Activated CD4-positive, alpha-beta T cell treated with anti-CD3 and anti-CD28 coated beads for 4 hours (primary cell): ENCODE data around the gene APCDD1.

ENCODE experiments used
- DNase-seq, 2 donors: peaks; one replicate each; pipeline ENCODE4 v3.0.0-alpha.2; 2020

Gene APCDD1

DNA sequence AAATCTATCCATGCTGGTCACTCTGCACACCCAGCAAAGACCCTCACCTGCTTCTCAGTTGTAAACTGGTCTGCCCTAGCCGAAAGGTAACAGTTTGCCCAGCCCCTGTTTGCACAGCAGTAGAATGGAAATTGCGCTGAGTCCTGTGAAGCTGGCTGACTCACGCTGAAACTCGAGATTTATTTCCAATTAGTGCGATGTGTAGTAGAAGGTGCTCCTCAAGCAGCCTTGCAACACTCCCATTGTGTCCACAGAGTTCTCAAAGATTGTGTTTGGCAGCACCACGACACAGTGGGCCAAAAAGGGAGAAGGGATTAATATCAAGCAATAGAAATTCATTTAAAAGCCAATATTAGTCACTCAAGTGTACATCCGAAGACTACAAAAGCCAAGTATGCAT is 21.7 kb upstream of the APCDD1 start:
- no peak for DNase-seq

DNA sequence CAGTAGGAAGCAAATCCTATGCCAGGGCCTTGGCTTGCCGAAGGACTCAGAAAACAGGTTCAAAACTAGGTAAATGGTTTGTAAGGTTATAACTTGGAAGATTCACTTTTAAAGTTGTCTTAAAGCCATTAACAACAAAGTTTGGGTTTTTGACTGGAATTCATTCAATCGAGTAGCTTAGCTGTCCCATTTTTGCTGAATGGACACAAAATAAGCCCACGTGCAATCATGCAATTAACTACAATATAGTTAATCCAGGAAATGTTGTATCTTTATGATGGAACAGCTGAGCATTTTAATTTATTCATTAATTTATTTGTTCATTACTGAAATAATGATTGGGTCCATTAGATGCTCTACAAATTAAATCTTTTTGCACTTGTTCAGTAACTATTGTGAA is 18.3 kb upstream of the APCDD1 start:
- DNase-seq = no peak

DNA sequence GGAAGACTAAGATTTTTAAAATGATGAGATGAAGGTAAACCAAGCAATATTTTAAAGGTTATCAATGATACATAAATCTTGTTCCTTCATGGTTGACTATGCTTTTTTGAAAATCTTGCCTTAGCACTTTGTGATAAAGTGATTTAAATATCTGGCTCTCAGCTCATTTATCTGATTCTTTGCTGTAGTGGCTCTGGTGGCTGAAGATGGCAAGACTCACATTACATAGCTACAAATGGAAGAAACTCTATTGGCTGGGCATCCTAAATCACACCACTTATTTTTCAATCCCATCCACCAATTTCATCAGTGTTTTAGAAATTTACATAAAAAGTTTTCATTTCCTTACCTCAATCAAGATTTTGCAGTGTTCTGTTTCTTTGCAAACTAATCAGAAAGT is 16.6 kb upstream of the APCDD1 start:
- no peak for DNase-seq

DNA sequence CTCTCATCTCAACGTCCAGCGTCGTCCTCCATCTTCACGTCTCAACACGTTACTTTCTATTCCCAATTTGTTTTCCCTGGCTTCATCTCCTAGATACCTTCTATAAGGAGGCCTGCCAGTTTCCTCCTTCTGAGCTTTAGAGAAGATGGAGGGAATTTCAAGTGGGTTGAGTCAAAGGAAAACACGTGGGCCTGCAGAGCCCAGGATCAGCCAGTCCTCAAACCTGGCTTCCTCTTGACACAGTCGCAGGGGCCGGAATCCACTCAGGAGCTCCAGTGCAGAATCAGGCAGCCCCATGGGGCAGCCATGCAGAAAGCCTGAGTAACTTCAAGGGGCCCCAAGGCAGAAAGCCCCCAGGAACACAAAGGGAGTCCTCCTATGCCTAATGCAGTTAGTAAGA is 14.5 kb upstream of the APCDD1 start:
- DNase-seq = no peak

DNA sequence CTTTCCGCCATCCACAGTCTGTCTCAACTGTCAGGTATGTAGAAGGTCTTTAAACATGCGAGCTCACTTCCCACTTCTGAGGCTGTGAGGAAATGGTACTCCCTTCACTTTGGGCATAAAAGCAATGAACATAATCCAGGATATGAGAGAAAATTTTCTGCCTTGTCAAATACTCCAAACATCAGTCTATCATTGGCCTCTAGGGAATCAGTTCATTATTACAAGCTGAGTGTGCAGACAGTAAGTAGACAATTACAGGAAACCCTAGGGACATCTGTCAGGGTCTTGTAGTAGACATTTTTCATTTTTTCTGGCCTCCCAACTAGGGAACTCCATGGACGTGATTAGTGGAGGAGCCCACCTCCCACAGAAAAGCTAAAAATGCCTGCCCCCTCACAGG is 13.6 kb upstream of the APCDD1 start:
- DNase-seq = no peak

DNA sequence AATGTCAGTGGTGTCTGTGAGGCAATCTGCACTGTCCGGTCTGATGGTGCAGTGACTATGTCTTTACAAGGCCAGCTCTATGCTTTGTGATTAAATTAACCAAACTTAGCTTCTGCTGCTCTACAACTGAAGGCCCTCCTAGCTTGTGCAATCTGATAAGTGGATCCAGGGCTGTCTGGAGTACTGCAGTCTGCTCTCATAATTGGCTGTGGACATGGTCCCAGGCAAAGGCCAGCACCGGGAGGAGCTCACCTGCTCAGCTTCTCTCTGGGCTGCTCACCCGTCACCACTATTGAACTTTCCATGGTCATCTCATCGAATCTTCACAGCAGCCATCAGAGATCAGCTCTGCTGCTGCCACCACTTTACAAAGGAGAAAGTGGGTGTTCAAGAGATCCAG is 13.0 kb upstream of the APCDD1 start:
- no peak for DNase-seq

DNA sequence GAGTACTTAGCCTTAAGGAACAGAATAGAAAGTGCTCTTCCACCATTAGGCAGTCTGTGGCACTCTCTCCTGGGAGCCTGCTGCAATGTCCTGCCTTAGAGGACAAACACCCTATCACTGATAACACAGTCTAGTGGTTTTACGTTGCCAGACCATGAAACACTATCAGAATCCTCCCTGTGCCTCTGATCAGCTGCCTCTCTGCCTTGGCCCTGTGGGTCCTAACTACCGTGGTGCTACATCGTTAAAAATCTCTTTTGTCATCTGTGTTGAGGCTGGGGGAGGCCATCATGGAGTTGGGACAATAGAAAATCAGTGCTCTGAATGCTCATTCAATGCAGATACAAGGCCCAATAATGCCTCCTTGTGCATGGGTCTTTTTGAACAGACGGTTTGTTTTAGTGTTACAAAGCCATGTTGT is 11.9 kb upstream of the APCDD1 start:
- no peak for DNase-seq

DNA sequence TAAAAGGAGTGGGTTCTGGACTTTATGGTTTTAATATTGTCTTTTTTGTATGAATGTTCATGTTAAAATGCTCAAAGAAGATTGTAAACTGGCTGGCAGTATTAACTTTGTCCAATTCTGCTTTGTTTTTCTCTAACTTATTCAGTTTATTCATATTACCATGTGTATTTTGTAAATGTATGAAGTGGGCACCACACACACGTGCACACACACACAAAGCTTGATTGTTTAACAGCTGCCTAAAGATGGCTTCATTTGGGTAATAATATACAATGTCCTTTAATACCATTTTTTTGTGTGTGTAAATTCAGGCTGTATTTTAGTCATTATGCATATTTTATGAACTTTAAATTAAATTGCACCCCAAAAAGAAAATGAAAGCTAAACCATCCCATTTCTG is 11.4 kb upstream of the APCDD1 start:
- DNase-seq = no peak

DNA sequence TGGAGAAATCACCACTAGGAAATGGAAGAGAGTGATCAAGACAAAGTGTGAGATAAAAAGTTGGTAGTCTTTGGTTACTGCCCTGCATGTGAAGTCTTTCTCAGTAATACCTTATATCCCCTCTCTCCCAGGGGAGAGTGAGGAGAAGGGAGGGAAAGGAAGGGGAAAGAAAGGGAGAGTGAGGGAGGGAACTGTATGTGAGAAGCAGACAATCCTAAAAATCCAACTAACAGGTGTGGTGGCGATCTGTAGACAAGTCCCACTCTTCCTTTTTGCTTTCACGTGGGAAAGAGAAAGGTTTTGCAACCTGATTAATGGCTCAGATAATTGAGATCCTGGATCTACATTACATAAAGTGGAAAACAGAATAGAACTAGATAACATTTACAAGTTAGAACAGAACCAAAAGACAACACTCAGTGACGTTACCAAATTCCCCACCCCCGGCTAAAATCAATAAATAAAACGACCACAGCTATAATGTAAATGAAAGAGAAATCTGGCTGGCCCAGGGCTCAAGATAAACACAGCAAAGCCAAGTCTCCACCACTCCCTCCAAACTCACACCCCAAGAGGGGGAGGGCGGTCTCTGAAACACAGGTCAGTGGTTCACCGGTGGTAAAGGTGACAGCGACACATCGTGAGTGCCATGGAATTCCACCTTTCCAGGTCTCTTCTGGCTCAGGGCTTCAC is 10.0 kb upstream of the APCDD1 start:
- DNase-seq = no peak

DNA sequence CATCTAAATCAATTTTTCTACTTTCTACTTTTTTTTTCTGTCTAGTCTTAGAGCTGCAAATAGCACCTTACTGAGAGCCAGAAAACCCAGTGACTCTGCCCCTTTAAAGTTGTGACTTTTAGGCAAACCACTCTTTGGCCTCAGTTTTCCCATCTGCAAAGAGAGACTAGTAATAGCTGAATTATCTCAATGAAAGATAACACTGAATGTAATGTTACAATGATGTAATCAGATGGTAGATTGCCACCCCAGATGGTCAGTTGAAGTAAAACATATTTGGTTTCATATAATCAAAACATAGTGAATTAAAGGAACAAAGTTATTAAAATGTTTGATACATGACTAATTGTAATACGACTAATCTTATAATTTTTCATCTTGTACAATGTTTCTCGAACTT is 5.0 kb upstream of the APCDD1 start:
- no peak for DNase-seq

DNA sequence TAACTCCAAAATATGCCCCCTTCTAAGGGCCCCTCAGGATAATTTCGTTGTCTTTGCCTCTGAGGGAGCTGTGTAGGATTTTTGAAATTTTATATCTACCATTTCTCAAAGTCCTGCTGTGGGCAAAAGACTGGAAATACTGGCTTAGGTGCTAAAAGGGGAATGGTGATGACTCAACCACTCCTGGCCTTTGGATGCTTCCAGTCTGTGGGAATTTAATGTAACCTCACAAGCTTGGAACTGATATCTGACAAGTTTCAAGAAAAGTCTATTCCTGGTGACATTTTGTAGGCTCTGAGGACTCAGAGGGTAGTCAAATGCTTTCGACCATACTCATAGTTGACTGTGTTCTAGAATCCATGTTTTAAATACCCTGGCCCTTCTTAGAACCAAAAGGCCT is 3.4 kb upstream of the APCDD1 start:
- no peak for DNase-seq

DNA sequence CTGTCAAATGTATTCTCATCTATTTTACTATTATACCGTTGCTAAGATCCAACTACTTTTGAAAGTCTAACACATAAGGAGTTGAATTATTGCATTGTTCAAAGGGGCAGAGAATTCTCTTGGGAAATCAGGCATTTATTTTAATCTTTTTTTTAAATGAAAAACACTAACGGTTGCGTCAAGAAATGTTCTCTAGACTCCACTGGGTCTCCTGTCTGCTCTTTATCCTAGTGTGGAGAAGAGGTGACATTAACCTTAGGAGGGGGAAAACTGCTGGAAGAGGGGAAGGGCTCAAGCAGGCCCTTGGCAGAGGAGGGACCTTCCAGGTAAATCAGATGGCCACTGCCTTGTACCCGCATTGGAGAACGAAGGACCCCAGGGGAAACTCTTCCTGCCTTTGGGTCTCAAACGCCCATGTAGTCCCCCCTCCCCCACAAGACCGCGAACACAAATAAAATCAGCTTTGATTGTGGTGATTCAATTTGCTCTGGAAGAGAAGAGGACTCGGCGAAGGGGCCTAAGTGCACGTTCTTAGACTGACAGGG is 1.1 kb upstream of the APCDD1 start:
- no peak for DNase-seq

DNA sequence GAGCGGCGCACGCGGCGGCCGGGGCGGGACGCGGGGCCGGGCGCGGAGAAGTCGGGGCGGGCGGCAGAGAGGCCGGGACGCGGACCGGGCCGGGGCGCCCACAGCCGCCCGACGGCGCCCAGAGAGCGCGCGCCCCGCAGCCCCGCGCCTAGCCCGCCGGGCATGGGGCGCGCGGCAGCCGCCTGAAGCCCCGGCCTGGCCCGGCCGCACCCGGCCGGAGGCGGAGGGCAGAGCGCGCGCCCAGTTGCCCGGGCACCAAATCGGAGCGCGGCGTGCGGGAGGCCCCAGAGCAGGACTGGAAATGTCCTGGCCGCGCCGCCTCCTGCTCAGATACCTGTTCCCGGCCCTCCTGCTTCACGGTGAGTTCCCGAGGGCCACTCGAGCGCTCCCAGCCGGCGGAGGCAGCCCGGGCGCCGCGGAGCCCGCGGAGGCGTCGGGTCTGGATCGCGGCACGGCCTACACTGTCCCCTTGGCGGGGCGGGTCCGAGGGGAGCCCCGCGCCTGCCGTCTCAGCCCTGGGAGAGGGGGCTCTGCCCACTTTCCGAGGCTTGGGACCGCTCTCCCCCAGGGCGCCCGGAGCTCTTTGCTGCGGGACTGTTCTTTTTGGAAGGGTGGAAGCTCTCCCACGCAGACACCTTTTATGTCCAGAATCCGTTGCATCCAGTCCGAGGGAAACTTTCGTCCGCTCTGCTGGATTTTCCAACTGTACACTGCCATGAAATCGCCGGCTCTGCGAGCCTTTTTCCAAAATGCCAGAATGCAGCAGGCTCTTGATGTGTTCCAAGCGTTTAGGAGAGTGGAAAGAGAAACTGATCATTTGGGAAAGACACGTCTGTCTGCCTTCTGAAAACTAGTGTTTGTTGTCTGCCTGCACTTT is 484 bp downstream of the APCDD1 start:
- no peak for DNase-seq

DNA sequence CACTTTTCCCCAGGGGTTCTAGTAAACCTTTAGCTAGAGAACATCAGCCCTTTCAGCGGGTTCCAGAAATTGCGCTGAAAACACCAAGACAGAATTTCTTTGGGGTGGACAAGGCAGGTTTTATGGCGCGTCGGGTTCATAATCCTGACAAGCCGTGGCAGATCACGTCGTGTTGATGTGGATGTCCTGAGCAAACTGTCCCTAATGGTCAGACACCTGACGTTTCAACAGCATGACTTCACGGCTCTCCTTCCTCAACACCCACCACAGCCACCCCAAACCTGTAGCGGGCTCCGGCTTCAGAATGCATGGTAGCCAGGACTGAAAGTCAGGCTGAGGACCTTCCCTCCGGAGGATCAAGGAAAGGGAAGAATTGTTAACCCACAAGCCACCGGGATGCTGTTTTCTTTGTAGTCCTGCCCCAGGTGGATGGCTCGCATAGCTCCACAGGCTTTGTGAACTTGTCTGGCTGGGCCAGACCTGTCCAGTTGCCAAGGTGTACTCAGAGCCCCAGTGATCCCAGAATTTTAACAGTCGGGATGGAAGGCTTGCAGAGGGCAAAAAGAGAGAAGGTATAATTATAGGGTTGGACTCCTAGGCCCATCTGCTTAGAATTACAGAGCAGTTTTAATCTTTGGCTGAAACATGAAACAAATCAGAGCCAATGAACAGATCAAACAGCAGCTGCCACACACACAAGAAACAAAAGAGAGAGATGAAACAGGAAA is 1.5 kb downstream of the APCDD1 start:
- DNase-seq = no peak

DNA sequence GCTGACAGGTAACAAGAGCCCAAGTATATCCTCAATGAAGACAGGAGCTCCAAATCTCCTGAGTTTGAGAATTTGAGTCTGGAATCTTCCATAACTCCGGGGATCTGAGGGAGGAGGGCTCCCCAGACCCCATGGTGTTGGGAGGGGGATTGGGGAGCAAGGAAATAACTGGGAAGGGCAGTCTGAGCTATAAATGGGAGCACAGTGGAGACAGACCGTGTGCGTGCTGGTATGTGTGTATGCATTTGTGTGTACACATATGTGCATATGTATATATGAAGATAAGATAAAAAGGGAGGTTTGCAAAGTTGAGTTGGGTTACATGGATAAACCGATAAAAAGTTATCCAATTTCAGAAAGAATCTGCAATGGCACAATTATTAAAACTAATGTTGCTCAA is 2.3 kb downstream of the APCDD1 start:
- DNase-seq = no peak

DNA sequence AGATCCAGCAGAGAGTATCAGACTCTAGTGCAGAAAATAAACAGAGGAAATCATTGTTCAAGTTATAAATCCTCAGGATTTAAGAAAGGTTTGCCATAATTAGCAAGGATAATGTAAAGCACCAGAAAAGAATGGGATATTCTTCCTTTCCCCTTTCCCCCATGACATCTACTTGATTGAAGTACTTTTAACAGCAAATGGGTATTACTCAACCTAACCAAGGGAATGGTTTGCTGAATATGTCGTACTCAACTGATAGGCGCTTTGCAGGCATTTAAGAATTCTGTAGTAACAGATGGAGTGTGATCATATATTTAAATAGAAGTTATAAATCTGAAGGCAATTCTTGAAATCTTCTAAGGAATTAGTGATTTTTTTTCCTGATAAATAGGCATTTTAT is 2.7 kb downstream of the APCDD1 start:
- DNase-seq = no peak

DNA sequence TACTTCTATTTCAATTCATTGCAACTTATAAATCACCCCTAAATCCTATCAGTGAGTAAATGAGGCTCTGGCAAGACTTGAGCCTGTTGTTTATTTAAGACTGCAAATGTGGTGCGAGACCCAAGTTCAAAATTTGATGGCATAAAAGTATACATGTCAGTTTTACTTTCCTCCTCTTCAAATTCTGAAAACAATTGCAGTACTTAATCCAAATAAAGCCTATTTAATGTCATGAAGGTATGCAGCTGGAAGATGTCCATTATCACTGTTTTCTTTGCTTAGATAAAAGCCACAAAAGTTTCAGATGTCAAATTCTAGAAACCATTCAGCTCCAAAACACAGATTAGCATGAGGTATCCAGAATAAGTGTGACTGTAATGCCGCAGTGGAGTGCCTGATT is 3.3 kb downstream of the APCDD1 start:
- no peak for DNase-seq

DNA sequence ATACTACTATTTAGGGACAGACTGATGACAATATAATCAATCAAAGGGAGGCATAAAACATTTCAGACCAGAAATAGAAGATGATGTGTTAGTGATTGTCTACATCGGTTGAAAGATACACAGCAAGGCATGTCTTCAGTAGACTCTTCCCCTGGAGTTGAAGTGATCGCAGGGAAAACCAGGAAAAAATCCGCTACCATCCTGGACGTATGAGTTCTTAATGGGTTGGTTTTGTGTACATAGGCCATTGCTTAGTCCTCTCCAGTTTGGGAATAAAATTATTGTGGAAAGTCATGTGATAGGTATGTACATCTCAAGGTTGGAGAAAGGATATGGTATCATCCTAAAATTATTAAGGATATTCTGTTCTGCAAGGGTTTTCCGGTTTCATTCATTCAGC is 4.3 kb downstream of the APCDD1 start:
- no peak for DNase-seq

DNA sequence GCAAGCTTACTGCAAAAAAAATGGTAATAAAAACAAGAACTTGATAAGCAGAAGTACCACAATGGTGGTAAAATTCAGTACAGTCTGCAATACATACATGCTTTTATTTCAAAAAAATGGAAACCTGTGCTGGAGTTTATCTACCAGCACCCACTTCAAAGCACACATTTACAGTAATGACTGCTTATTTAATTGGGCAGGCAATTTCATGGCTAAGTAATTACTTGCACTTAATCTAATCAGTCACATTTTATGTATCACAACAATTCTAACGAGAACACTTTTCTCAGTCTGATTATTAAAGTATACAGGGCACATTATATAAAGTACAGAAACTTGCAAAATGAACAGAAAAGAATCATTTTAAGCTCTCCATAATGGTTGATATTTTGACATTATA is 5.2 kb downstream of the APCDD1 start:
- DNase-seq = no peak

DNA sequence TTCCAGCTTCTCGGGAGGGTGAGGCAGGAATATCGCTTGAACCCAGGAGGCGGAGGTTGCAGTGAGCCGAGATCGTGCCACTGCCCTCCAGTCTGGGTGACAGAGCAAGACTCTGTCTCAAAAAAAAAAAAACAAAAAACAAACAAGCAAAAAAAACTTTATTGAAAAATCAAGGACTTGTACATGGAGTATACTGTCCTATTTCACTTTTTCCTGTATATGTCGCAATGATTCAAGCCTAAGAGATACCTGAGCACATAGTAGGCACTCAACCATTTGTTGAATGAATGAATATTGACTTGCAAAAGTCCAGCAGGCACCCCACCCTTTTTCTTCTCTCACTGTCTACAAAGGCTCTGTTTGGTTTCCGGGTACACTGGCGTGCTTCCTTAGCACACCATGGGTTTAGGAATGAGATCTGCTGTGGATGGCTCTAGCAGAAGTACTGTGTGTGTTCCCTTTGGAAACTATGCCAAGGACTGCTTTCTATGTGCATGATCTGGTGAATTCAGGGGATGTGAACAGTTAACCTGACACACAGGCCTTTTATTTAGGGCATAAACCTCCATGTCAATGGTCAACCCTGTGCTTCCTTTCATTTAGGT is 6.1 kb downstream of the APCDD1 start:
- no peak for DNase-seq

DNA sequence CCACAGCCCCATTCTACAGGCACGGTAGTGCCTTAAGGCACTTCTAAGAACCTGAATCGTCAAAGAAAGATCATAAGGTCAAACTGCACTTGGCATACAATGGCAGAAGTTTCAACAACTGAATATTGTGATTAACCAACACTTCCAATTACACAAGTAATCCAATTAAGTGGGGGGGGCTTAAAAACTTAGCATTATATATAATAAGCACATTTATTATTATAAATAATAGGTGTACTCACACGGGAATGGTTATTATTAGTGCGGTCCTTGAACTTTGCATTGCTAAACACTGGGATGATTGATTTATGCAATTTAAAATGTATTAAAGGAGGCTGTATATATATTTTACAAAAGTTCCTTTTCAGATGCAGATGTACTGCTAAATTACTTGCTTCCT is 7.6 kb downstream of the APCDD1 start:
- no peak for DNase-seq

DNA sequence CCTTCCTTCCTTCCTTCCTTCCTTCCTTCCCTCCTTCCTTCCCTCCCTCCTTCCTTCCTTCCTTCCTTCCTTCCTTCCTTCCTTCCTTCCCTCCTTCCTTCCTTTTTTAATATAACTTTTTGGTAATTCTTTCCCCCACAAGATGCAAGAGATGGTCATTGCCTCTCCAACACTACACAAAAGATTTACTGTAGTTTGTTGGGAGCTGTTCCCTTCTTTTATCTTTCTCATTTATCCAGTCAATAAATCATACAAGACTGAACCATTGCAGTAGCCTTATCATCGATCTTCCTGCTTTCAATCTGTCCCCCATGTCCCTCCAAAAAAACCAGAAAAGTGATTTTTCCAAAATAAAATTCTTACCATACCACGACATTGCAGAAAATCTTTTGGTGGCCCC is 8.2 kb downstream of the APCDD1 start:
- DNase-seq = no peak

DNA sequence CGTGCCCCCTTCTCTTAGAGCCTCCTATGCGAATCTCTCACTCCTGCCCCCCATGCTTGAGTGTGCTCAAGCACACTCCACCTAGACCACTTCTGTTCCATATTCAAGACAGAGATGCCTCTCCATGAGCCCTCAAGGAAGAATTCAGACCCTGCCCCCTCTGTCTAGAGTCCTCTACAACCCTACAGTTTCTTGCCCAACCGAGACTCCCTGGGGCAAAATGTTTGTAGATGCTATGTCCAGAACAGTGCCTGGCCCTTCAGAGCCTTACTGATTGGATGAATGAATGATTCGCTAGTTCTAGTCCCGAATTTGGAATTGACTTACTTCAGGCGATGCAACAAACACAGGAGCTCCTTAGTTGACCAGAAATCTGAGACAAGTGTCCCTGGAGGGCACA is 8.7 kb downstream of the APCDD1 start:
- no peak for DNase-seq
